NCI-H345 treated with DMSO at 0.1 percent for 48 hours (cell line): Measurements from ENCODE around the gene LMF1.
"Not testable (repeated sequence)": the region's sequence is repeated elsewhere in the genome, so short reads cannot be mapped to it uniquely, and the experiment has no call there.

ENCODE experiments used
- DNase-seq: peaks from one replicate; lab custom pipeline; 2025; ENCODE audit not compliant: unreplicated experiment; lab: John Stamatoyannopoulos, UW

The LMF1 gene

DNA sequence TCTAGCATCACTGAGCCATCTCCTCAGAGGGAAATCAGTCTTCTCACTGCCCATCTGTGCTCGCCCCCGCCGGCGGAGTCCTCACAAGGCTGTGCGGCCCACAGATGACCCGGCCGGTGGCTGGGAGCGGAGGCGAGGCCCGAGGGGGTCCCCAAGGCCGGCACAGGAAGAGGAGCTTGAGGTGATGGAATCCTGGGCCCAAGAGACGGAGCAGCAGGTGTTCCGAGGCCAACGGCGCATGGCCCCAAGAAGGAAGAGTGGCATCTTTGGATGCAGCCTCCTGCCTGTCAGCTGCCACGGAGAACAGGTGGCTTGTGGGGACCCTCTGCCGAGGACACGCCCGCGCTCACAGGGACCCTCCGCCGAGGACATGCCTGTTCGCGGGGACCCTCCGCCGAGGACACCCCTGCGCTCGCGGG is 97.5 kb downstream of the LMF1 start:
- no peak for DNase-seq

DNA sequence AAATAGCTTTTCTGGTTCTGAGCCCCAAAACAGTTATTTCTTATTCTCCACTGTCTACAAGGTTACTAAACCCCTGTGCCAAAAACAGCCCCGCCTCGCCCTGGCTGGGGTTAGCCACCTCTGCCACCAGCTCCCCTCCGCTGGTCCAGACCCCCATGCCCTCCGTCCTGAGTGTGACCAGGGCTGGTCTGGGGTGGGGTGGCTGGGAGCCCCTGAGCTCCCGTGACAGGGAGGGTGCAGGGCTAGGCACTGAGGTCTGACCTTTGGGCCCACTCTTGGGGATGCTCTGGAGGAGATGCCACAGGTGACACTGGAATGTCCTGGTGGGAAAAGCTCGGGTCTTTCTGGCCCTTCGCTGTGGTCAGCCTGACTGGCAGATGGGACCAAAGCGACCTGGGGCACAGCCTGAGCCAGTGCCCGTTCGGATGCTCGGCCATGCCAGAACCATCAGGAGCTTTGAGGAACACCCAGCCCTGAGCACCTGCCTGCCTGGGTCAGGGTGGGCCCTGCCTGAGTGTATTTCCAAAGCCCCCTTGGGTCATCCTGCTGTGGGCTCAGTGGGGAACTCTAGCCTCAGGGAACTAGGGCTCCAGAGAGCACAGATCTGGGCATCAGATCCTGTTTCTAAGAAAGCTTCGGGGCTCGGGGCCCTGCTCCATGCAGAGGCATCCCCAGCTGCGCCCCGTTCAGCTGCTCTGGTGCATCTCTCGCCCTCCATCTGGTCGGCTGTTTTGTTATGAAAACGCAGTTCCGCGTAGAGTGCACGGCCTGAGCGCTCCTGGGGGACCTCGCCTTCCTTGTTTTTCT is 98.1 kb downstream of the LMF1 start:
- no peak for DNase-seq

DNA sequence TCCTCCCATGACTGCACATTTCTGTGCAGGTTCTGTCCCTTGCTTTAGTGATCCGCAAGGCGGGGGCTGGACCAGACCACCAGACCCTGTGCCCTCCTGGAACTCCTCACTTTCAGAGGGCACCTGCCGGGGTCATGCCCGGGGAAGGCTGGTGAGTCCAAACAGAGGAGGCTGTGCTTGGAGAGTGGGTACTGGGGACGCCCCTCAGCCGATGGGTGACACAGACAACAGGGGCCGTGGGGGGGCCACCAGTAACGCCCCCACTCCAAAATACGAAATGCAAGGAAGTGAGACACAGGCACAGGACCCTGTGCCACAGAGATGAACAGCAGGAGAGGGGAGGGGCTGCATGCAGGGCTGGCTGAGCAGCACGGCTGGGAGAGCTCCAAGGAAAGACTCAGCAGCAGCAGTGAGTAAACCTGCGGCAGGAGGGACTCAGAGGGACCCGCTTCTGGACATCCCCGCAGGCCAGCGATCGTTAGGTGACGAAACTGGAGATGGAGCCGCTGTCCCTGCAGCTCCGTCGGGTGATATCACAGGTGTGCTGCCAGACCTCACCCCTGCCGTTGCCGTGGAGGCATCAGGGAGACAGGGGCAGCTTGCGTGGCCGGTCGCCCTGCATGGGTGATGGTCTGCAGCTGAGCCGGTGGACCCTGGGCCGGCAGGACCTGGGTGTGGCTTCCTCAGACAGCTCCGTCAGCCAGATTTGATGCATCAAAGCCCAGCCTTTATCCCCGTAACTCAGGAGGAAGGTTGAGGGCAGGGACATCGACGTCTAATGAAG is 99.0 kb downstream of the LMF1 start:
- no peak for DNase-seq

DNA sequence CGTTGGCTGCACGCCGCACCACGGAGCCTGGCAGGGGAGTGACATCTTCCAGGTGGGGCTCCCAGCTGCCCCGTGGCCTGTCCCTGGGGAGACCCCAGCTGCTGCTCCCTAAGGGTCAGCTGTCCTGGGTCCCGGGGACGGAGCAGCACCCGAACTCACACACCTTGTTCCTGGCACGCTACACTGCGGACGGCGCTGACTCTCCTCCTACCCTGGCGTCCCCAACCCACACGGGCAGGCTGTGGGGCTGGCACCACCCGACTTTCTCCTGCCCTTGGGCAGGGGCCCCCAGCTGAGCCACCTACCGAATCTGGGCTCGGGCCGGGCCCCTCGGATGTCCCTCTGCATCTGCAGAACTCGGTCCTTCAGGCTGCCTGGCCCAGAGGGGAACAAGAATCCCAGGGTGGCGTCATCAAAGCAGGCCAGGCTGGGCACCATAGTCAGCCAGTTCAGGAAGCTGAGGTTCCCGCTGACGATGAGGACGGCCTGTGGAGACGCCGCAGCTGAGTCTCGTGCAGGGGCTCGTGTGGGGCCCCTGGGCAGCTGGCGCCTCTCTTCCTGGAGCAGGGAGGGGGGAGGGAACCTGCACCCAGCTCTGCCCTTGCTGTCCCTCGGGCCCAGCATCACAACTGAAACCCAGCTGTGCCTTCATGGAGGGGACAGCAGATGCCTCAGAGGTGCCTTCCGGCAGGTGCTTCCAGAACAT is 99.8 kb downstream of the LMF1 start:
- no peak for DNase-seq

DNA sequence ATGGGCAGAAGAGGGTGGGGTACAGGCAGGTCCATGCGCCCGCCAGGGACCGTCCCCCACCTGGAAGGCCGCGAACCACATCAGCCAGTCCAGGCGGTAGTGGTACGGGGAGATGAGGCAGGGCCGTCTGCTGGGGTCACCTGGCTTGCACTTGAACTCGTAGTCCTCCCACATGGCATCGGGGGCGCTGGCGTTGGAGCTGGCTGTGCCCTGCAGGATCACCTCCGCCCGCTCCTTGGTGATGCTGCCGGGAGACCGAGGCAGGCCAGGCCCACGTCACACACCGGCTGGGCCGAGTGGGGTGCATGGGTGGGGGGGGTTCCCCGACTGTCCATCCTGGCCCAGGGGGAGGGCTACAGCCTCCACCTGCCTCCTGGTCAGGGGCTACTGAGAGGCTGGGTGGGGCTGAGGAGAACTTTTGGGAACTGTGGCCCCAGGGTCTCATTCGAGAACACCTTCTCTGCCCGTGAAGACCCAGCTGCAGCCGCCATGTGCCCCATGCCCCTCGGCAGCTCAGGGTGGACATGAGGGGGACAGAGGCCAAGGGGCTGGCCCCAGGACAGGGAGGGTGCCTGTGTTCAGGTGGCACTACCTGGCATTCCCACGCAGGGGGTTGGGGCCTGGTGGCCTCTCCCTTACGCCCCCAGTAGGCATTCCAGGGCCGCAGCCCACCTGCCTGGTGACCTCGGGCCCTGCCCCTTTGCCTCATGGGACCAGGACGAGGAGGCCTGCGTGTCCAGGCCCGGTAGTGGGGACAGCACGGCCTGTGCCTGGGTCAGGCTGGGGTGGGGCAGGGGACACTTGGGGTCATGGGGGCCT is 100.8 kb downstream of the LMF1 start:
- DNase-seq = no peak

DNA sequence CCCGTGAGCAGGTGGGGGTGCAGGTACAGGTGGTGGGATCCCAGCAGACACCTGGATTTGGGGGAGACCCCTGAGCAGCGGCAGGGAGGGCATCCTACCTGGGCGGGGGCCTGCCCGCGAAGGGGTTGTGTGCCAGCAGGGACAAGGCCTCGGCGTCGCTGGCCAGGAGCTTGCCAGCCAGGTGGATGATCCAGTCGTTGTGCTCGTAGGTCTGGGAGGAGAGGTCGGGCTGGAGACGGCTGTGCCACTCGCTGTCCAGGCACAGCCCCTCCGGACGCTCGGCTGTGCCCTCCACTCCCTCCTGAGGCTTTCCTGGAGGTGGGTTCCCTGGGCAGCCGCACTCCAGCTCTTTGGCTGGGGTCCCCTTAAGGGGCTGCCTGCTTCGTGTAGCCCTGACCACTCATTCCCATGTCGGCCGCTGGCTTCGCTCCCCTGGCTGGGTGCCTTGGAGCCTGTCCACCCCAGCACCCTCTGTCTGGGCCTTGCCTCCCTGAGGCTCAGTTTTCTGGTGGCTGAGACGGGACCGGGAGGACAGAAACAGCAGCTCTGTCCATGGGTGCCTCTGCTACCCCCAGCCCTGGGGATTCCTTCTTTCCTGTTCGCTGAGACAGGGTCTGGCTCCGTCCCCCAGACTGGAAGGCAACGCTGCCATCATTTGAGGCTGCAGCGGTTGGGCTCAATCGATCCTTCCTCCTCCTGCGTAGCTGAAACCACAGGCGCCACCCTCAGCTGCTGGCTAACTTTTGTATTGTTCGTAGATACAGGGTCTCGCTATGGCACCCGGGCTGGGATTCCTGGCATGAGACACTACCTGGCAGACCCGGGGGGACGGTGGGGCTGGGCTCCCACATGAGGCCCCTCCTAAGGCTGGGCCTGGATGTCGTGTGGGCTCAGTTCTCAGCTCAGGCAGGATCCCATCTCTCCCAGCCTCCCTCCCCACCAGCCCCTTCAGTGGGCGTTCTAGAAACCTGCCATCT is 101.7 kb downstream of the LMF1 start:
- DNase-seq = no peak

DNA sequence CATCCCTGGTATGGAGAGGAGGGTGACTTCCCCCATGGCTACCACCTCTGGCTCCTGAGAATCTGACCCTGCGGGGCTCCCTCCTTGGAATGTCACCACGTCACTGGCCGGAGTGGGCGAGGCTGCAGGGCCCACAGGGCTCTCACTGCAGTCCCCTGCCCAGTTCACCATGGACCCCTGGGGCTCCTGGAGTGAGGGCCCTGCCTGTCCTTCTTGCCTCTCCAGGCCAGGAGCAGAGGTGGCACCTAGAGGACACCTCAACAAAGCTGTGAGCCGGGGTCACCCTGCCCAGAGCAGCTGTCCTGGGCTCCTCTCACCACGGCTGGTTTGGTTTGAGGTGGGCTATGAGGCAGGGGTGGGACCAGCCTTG is 102.4 kb downstream of the LMF1 start:
- no peak for DNase-seq

DNA sequence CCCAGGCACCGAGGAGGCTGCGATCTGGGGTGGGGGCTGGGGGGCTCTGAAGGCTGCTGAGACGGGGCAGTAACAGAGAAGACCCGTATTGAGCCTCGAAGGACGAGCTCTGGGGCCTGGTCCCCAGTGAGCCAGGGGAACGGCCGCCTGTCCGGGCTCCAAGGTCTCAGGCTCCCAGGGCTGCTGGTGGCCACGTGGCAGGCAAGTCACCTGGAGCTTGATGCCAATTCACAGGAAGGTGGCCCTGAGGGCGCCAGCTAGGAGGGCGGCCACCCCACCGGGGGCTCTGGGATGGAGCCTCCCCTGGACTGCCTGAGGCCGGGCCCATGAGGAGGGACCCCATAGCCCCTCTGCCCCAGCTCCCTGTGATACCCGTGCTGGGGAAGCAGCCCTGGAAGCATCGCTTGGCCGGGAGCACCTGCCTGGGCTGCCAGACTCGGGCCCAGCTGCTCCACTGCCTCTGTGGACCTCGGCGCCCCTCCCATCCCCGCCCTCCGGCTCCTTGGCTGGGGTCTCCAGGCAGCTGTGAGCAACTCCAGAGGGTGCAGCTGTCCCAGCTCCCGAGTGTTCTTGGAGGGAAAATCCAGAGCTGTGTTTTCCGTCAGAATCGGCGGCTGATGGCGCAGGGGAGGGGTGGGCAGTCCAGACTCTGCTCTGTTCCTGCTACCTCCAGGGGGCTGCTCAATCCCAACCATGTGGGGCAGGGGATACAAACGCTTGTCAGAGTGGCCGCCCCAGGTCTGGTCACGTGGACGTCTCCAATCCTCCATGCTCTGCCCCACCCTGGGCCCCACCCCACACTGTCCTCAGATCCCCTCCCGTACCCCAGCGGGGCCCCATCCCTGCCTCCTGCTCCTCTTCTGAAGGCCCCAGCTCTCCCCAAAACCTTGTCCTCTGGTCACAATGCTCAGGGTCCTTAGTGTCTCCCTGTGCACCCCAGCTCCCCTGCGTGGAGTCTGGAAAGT is 103.1 kb downstream of the LMF1 start:
- DNase-seq = no peak

DNA sequence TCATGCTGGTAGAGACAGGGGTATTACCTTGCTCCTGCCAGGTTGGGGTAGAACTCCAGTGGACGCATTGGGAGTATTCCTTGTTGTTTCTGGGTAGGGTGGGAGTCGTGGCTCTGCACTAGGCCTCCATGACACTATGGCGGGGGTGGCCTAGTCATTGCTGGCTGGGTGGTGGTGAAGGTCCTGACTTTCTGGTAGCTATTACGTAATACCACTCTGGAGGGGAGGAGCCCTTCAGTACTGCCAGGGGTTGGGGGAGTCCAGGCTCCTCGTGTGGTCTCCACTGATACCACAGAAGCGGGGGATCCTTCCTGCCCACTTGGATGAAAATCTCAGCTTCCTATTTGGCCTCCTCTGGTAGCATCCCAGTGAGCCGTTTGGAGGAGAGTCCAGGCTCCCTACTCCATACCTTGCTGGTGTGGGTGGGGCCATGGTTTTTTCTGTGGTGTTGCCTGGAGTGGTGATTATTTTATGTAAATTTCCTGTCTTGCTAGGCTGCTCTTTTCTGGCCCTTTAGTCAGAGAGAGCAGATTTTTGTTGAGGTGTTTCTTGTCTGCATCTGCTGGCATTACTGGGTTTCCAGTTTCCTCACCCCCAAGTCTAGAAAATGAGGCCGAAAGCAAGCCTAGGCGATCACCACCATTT is 104.4 kb downstream of the LMF1 start:
- no peak for DNase-seq

DNA sequence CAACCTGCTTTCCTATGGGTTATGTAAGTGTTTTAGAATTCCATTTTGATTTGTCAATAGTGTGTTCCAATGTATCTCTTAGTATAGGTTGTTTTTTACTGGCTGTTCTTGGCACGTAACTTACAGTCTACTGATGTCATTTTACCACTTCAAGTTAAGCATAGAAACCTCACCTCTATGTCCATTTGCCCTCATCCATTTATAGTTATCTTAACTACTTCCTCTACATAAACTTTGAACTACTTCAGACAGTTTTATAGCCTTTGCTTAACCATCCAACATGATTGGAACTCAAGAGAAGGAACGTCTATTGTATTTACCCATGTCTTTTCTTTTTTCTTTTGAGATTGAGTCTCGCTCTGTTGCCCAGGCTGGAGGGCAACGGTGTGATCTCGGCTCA is 105.8 kb downstream of the LMF1 start:
- no peak for DNase-seq

DNA sequence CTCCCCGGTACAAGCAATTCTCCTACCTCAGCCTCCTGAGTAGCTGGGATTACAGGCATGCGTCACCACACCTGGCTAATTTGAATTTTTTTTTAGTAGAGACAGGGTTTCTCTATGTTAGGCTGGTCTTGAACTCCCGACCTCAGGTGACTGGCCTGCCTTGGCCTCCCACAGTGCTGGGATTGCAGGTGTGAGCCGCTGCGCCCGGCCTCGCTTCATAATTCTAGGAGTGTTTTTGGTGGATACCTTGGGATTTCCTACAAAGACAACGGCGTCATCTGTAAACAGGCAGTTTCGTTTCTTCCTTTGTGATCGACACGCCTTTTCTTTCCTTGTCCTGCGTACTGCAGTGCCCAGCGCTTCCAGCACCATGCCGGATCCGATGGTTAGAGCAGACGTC is 109.3 kb downstream of the LMF1 start:
- DNase-seq = no peak

DNA sequence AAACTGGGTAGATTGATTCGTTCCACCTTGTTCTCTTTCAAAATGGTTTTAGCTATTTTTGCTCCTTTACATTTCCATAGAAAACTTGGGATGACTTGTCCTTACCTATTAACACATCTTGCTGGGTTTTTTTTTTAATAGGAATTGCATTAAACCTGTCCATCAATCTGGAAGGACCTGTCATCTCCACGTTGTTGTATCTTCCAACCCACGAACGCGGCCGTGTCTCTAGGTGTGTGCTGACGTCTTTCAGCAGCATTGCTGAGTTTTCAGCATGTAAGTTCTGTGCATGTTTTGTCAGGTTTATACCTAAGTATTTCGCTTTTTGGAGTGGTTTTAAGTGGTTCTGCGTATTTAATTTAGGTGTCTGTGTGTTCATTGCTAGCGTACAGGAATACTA is 109.9 kb downstream of the LMF1 start:
- DNase-seq = no peak

DNA sequence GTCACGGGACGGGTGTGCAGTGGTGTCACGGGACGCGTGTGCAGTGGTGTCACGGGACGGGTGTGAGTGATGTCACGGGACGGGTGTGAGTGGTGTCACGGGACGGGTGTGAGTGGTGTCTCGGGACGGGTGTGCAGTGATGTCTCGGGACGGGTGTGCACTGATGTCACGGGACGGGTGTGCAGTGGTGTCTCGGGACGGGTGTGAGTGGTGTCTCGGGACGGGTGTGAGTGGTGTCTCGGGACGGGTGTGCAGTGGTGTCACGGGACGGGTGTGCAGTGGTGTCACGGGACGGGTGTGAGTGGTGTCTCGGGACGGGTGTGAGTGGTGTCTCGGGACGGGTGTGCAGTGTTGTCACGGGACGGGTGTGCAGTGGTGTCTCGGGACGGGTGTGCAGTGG is 111.8 kb downstream of the LMF1 start:
- not testable (repeated sequence) for DNase-seq

DNA sequence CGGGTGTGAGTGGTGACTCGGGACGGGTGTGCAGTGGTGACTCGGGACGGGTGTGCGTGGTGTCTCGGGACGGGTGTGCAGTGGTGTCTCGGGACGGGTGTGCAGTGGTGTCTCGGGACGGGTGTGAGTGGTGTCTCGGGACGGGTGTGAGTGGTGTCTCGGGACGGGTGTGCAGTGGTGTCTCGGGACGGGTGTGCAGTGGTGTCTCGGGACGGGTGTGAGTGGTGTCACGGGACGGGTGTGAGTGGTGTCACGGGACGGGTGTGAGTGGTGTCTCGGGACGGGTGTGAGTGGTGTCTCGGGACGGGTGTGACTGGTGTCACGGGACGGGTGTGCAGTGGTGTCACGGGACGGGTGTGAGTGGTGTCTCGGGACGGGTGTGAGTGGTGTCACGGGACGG is 112.3 kb downstream of the LMF1 start:
- DNase-seq = not testable (repeated sequence)

DNA sequence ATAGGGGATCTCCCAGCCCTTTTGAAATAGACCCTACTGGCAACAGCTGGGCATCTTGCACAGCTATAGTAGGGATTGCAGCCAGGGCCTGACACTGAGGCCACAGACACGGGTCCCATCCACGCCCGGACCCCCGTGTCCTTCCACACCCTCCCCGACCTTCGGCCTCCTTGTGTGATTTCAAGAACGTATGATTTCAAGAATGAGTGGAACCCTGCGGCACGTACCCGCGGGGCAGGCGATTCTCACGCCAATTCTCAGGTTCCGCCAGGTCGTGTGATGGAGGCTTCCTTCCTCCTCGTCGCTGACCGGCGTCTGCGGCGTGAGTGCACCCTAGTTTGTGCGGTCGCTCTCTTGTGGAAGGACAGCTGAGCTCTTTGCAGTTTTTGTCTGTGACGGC is 114.0 kb downstream of the LMF1 start:
- DNase-seq = no peak

DNA sequence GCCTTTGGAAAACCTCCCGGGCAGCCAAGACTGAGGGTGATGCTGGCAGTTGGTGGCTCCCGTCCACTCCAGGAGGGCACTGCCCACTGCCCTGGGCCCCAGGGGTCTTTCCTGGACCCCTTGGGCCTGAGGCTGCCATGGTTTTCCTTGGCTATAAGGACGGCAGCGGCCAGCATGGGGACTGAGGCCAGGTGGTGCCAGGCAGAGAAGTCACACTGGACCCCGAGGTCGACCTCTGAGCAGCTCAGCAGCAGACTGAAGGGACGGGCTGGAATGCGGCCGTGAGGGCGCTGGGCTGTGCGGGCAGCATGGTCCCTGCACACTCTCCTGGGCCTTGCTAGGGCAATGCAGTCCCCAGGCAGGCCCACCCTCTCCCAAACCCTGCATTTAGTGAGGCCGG is 114.7 kb downstream of the LMF1 start:
- DNase-seq = no peak

DNA sequence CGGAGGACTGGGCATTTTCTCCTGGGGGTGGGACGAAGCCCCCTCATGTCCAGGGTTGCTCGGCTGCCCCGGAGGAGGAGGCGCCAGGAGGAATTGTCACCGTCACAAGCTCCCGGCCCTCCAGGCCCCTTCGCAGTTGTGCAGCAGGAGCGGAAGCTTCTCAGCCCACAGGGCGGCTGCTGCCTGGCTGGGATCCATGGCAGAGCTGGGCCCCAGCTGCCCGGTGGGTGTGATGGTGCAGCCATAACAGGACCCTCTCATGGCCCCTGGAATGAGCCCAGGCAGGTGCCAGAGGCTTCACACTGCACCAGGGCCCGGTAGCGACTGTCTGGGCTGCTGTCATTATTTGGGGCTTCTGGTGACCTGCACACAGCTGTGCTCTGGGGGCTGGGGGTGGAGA is 115.3 kb downstream of the LMF1 start:
- no peak for DNase-seq

DNA sequence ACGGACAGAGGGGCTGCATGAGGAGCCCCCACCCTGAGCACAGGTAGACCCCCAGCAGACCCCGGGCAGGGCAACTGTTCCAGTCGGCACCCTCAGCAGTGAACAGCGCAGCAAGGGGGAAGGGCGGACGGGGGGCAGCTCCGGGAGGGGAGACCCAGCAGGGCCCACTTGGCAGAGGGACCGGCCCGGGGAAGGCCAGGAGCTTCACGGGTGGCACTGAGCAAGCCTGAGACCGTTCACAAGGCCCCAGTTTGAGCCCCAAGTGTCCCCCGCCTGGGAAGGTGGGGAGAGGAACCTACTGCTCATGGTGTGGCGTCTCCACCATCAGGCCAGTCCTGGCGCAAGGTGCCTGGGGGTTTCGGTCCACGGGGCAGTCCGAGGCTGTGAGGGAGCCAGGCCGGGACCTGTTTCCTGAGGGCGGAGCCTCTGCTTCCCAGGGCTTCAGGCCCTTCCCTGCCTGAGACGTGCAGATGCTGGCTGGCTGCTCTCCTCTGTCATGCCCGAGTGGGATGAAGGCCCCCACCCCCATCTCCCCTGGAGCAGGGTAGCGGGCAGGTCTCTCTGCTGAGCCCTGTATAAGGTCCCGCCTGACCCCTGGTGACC is 115.9 kb downstream of the LMF1 start:
- DNase-seq = no peak
